Activated CD4-positive, alpha-beta memory T cell treated with anti-CD3 and anti-CD28 coated beads, Interleukin-2, amount 10 ng/mL, durations not matched to agents 7 days and 5 days (primary cell): ENCODE data around the gene FBXL13. TPM values are rescaled to one million over a fixed set of nuclear protein-coding genes. Genes with fewer than 3 reads are reported as not detected.
"Not testable (repeated sequence)": the region's sequence is repeated elsewhere in the genome, so short reads cannot be mapped to it uniquely, and the experiment has no call there.

ENCODE experiments used
- CTCF ChIA-PET: fragments of 350-600 bp; sonication (Branson Sonifier 250); formaldehyde crosslinking; loops from one replicate; lab custom pipeline; 2021; ENCODE audit warnings: antibody characterized with exemption, inconsistent platforms; lab: Charles Lee
- POLR2A ChIA-PET: fragments of 350-600 bp; sonication (Branson Sonifier 250); formaldehyde crosslinking; loops from one replicate; lab custom pipeline; 2021; ENCODE audit warnings: antibody characterized with exemption; lab: Charles Lee
- DNase-seq: peaks from one replicate; pipeline ENCODE4 v3.0.0-alpha.2; 2020
- H3K27ac Mint-ChIP-seq: one replicate; pipeline ENCODE4 v1.8.0; 2021; ENCODE audit warnings: mild to moderate bottlenecking, mixed read lengths
- H3K27me3 Mint-ChIP-seq: one replicate; pipeline ENCODE4 v1.8.0; 2021; ENCODE audit warnings: mixed read lengths
- H3K36me3 Mint-ChIP-seq: one replicate; pipeline ENCODE4 v1.8.0; 2021; ENCODE audit warnings: low read depth, mixed read lengths
- H3K4me1 Mint-ChIP-seq: one replicate; pipeline ENCODE4 v1.8.0; 2021; ENCODE audit warnings: mixed read lengths
- H3K4me3 Mint-ChIP-seq: one replicate; pipeline ENCODE4 v1.8.0; 2021; ENCODE audit warnings: mild to moderate bottlenecking, mixed read lengths
- H3K9me3 Mint-ChIP-seq: one replicate; pipeline ENCODE4 v1.8.0; 2021; ENCODE audit warnings: mixed read lengths
- total RNA-seq, 2 experiments: library from RNA; stranded (reverse); gene quantifications; one replicate each; pipeline ENCODE4 v1.2.3, GENCODE V29; 2021

The FBXL13 gene
- total RNA-seq, 2 experiments from 2014 or later, result 0.58 TPM; not detected in 1

DNA sequence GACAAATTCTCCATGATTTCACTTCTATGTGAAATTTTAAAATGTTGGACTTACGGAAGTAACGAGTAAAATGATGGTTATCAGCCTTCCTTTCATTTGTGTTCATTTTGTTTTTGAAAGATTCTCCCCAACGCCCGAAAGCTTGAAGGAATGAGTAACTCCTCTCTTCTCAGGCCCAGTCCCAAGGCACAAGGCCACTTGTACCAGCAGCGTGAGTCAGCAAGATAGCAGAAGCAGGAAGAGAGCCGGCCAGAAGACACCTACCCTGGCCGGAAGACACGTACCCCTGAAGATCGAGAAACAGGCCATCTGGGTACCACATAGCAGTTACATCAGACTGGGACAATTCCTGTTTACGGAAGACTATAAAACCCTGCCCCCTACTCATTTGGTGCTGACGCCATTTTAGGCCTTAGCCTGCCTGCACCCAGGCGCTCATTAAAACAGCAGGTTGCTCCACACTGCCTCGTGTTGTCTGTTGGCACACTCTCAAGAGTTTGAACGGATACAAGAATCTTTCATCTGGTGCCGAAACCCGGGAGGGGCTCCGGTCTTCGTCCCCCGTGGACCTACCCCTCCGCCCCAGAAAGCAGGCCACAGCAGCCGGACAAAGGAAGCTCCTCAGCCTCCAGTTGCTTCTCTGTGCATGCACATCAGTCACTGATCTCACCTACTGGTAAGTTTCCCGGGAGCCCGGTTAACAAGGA lies 101.3 kb downstream of the FBXL13 start:
- ChIA-PET POLR2A (no interaction called here), CTCF (no interaction called here)
- Mint-ChIP-seq H3K27me3 (no peaks in the 10 kb centered on the region), H3K36me3 (no peaks in the 10 kb centered on the region), H3K9me3 (no peaks in the 10 kb centered on the region), H3K4me3 (no peak overlapping the region), H3K4me1 (no peaks in the 10 kb centered on the region), H3K27ac (no peak overlapping the region)
- DNase-seq, result no peak

DNA sequence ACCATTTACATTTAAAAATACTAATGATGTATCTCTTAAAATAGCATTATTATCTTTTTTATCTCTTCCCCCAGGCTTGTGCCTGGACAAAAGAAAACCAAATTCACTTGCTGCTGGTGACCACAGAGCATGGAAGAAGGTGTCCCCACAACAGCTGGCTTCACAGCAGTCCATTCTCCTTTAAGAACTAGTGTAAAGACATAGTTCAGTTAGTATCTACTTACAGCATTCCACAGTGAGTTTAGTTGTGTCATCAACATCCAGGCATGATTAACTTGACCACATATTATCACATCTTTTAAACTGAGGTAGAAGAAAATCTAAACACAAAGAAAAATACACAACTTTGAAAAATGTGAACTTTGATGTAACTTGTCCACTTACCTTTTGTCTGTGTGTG lies 106.8 kb downstream of the FBXL13 start:
- DNase-seq, result no peak
- ChIA-PET POLR2A (no interaction called here), CTCF (no interaction called here)
- H3K4me1 Mint-ChIP-seq, result no peaks in the 10 kb centered on the region
- H3K4me3 Mint-ChIP-seq, result no peak overlapping the region
- H3K36me3 Mint-ChIP-seq, result no peaks in the 10 kb centered on the region
- H3K9me3 Mint-ChIP-seq, result no peaks in the 10 kb centered on the region
- peaks cover 2% of the 10 kb centered on the region for H3K27me3 Mint-ChIP-seq
- H3K27ac Mint-ChIP-seq, result no peak overlapping the region

DNA sequence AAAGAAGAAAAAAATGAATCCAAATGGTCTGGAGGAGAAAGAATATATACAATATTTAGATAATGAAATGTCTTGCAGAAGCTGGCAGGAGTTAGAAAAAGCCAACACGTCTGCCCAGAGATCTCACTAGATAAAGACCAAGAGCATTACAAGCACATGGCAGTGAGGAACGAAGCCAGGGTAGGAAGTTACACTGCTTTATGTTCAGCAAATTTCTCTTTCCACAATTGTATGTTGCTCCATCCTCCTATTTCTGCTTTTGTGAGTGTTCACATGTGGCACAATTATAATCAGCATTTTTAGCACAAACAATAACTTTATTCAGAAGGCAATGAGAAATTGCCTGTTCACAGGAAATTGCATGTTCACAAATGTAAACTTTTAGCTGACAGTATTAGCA lies 108.1 kb downstream of the FBXL13 start:
- Mint-ChIP-seq H3K27me3 (peaks cover 2% of the 10 kb centered on the region), H3K9me3 (no peaks in the 10 kb centered on the region), H3K4me3 (no peak overlapping the region), H3K36me3 (no peaks in the 10 kb centered on the region), H3K27ac (no peak overlapping the region), H3K4me1 (no peaks in the 10 kb centered on the region)
- POLR2A ChIA-PET, result no interaction called here
- DNase-seq, result no peak
- CTCF ChIA-PET, result no interaction called here

DNA sequence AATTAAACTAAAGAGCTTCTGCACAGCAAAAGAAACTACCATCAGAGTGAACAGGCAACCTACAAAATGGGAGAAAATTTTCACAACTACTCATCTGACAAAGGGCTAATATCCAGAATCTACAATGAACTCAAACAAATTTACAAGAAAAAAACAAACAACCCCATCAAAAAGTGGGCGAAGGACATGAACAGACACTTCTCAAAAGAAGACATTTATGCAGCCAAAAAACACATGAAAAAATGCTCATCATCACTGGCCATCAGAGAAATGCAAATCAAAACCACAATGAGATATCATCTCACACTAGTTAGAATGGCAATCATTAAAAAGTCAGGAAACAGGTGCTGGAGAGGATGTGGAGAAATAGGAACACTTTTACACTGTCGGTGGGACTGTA lies 112.6 kb downstream of the FBXL13 start:
- H3K36me3 Mint-ChIP-seq, DNase-seq, POLR2A ChIA-PET, H3K27me3 Mint-ChIP-seq, H3K4me3 Mint-ChIP-seq, H3K27ac Mint-ChIP-seq, H3K4me1 Mint-ChIP-seq, CTCF ChIA-PET, H3K9me3 Mint-ChIP-seq: not testable (repeated sequence)

DNA sequence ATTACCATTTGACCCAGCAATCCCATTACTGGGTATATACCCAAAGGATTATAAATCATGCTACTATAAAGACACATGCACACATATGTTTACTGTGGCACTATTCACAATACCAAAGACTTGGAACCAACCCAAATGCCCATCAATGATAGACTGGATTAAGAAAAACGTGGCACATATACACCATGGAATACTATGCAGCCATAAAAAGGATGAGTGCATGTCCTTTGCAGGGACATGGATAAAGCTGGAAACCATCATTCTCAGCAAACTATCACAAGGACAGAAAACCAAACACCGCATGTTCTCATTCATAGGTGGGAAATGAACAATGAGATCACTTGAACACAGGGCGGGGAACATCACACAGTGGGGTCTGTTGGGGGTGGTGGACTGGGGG lies 116.6 kb downstream of the FBXL13 start:
- H3K27me3 Mint-ChIP-seq, result peaks cover 13% of the 10 kb centered on the region
- peaks cover 17% of the 10 kb centered on the region for H3K36me3 Mint-ChIP-seq
- DNase-seq, CTCF ChIA-PET, POLR2A ChIA-PET, H3K27ac Mint-ChIP-seq, H3K4me3 Mint-ChIP-seq, H3K4me1 Mint-ChIP-seq: not testable (repeated sequence)
- H3K9me3 Mint-ChIP-seq, result peaks cover 22% of the 10 kb centered on the region

DNA sequence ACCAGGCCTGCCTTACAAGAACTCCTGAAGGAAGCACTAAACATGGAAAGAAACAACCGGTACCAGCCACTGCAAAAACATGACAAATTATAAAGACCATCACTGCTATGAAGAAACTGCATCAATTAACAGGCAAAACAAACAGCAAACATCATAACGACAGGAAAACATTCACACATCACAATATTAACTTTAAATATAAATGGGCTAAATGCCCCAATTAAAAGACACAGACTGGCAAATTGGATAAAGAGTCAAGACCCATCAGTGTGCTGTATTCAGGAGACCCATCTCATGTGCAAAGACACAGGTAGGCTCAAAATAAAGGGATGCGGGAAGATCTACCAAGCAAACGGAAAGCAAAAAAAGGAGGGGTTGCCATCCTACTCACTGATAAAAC lies 120.2 kb downstream of the FBXL13 start:
- POLR2A ChIA-PET, H3K27ac Mint-ChIP-seq, H3K4me1 Mint-ChIP-seq, DNase-seq, H3K4me3 Mint-ChIP-seq, CTCF ChIA-PET: not testable (repeated sequence)
- Mint-ChIP-seq H3K36me3 (peaks cover 17% of the 10 kb centered on the region), H3K27me3 (peaks cover 13% of the 10 kb centered on the region), H3K9me3 (peaks cover 22% of the 10 kb centered on the region)

DNA sequence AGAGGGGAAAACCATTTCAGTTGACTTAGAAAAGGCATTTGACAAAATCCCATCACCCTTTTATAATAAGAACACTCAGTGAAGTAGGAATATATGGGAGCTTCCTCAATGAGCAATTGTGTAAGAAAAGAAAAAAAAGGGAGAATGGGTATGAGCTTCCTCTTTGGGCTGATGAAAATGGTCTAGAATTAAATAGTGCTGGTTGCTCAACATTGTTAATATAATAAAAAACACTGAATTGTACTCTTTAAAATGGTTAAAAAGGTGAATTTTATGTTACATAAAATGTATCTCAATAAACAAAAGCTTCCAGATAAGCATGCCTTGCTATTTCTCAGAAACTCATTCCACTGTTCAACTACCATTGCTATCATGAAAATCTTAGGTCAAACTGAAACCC lies 121.2 kb downstream of the FBXL13 start:
- Mint-ChIP-seq H3K9me3 (peaks cover 22% of the 10 kb centered on the region), H3K27me3 (peaks cover 13% of the 10 kb centered on the region), H3K4me3 (no peak overlapping the region), H3K4me1 (peaks cover 10% of the 10 kb centered on the region), H3K27ac (no peak overlapping the region), H3K36me3 (peaks cover 17% of the 10 kb centered on the region)
- CTCF ChIA-PET, result no interaction called here
- DNase-seq, result no peak
- POLR2A ChIA-PET, result no interaction called here

DNA sequence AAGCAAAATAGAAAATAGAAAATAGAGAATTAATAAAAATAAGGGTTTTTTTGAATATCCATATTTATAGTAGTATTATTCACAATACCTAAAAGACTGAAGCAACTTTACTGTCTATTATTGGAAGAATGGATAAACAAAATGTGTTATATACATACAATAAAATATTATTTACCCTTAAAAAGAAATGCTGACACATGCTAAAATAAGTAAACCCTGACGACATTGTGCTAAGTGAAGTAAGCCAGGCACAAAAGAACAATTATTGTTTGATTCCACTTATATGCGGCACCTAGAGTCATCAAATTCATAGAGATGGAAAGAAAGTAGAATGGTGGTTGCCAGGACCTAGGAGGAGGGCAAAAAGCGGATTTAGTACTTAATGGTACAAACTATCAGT lies 122.8 kb downstream of the FBXL13 start:
- Mint-ChIP-seq H3K27me3 (peaks cover 7% of the 10 kb centered on the region), H3K4me1 (peaks cover 10% of the 10 kb centered on the region), H3K4me3 (no peak overlapping the region), H3K27ac (no peak overlapping the region), H3K36me3 (peaks cover 14% of the 10 kb centered on the region), H3K9me3 (peaks cover 22% of the 10 kb centered on the region)
- no peak for DNase-seq
- ChIA-PET CTCF (no interaction called here), POLR2A (no interaction called here)

DNA sequence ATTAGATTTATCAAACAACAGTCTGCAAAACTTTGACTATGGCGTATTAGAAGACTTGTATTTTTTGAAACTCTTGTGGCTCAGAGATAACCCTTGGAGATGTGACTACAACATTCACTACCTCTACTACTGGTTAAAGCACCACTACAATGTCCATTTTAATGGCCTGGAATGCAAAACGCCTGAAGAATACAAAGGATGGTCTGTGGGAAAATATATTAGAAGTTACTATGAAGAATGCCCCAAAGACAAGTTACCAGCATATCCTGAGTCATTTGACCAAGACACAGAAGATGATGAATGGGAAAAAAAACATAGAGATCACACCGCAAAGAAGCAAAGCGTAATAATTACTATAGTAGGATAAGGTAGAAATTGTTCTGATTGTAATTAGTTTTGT lies 130.4 kb downstream of the FBXL13 start:
- H3K9me3 Mint-ChIP-seq, result no peaks in the 10 kb centered on the region
- no peak for DNase-seq
- no peaks in the 10 kb centered on the region for H3K36me3 Mint-ChIP-seq
- ChIA-PET POLR2A (no interaction called here), CTCF (no interaction called here)
- H3K4me1 Mint-ChIP-seq, result no peaks in the 10 kb centered on the region
- H3K27me3 Mint-ChIP-seq, result peaks cover 2% of the 10 kb centered on the region
- H3K27ac Mint-ChIP-seq, result no peak overlapping the region
- H3K4me3 Mint-ChIP-seq, result no peak overlapping the region

DNA sequence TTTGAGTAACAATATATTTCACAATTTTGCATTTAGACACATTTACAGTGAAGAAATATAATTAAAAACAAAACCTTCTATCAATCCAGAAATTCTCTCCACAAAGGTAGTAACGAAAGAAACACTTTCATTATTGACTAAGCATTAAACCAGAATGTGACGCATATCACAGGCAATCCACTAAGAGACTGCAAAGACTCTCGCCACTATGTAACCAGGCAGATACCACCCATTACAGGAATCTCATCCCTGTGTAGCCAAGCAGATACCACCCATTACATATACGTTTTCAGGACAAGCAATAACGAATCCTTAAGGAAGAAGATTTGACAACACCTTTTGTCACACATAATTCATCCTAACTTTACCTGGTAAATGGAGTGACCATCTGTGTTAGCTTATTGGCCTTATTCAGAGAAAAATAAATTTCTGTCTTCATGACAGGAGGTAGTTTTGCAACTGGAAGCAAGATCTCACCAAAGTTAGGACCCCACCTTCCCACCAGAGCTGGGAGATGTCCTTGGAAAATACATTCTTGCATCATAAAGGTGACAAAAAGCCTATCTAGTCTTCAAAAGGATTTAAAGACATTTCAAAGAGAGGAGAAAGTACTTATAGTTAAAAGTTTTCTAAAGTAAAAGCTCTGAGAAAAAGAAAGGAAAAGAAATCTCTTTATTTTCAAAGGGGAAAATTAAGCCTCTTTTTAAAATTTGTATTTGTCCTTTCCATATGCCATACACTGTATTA lies 131.0 kb downstream of the FBXL13 start:
- peaks cover 2% of the 10 kb centered on the region for H3K27me3 Mint-ChIP-seq
- no peaks in the 10 kb centered on the region for H3K36me3 Mint-ChIP-seq
- H3K9me3 Mint-ChIP-seq, result no peaks in the 10 kb centered on the region
- H3K4me1 Mint-ChIP-seq, result no peaks in the 10 kb centered on the region
- H3K4me3 Mint-ChIP-seq, result no peak overlapping the region
- POLR2A ChIA-PET, result no interaction called here
- CTCF ChIA-PET, result no interaction called here
- no peak overlapping the region for H3K27ac Mint-ChIP-seq
- DNase-seq, result no peak

DNA sequence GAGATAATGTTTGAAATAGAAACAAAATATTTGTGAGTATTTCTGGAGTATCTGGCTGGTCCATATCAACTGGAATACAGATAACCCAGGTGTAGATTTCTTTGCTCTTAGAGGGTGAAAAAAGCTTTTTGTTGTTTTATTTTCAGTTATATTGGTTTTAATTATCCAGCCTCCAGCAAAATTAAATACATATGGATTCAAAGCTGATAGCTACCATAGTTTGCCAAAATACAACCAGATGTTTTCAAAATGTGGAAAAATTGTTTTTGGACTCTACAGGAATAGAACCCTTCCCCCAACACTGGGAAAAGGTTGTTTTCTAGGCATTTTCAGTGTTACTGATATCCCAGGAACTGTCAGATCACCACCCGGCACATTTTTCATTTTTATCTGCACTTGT lies 131.7 kb downstream of the FBXL13 start:
- Mint-ChIP-seq H3K9me3 (no peaks in the 10 kb centered on the region), H3K4me1 (no peaks in the 10 kb centered on the region), H3K36me3 (no peaks in the 10 kb centered on the region), H3K4me3 (no peak overlapping the region), H3K27me3 (peaks cover 2% of the 10 kb centered on the region), H3K27ac (no peak overlapping the region)
- CTCF ChIA-PET, result no interaction called here
- POLR2A ChIA-PET, result no interaction called here
- no peak for DNase-seq

DNA sequence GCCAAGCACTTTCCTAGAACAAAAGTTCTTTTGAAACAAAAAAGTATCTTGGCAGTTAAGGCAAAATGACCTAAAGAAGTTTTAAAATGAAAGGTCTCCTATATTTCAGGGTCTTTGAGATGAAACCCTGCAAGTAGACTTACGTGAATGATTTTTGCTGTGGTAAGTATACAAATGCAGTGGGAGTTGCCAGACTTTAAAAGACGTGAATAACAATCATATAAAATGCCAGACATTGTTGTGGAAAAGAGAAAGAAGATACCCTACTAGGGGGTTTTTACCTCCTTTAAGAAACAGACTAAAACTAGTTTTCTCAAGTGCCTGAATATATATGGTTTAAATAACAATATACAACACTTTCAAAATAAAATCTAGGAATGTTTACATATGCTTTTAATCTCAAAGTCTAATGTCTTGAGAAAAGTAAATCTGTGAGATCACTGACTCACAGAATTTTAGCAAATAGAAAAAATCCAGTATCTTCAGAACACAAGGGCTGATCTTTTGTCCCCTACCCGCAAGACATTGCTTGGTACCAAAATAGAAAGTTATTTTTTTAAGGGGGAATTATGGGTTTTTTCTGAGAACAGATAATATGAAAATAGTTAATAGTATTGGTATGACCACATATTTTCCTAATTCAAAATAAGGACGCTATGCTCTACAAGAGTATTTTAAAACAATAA lies 132.3 kb downstream of the FBXL13 start:
- ChIA-PET CTCF (no interaction called here), POLR2A (no interaction called here)
- H3K4me1 Mint-ChIP-seq, result no peaks in the 10 kb centered on the region
- H3K27ac Mint-ChIP-seq, result no peak overlapping the region
- no peak overlapping the region for H3K4me3 Mint-ChIP-seq
- peaks cover 2% of the 10 kb centered on the region for H3K27me3 Mint-ChIP-seq
- DNase-seq, result no peak
- H3K9me3 Mint-ChIP-seq, result no peaks in the 10 kb centered on the region
- H3K36me3 Mint-ChIP-seq, result no peaks in the 10 kb centered on the region

DNA sequence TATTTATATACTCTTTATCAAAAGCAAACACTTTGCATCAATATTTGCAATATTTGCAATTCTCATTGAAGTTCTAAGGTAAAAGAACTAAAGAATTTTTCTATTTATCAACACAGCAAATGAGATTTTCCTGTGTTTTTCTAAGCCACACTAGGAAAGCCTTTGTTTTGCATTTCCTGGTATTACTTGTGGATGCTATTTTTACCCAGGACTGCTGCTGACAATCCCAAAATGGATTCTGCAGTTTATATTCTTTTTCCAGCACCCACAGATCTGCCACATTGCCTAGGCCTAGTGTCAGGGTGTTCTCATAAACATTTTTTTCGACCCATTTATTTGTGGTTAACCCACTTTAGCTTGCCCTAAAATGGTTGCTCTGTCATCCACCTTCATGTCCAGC lies 135.9 kb downstream of the FBXL13 start:
- Mint-ChIP-seq H3K27ac (no peak overlapping the region), H3K4me3 (no peak overlapping the region), H3K4me1 (no peaks in the 10 kb centered on the region), H3K27me3 (no peaks in the 10 kb centered on the region), H3K36me3 (no peaks in the 10 kb centered on the region), H3K9me3 (no peaks in the 10 kb centered on the region)
- POLR2A ChIA-PET, result no interaction called here
- CTCF ChIA-PET, result no interaction called here
- DNase-seq, result no peak
